IMR-90 (cell line): ENCODE results near the gene ZFP42. TPM values are rescaled to one million over a fixed set of nuclear protein-coding genes. Genes with fewer than 3 reads are reported as not detected.

ENCODE experiments used
- ATAC-seq: fragments of 200-7000 bp; cut with Tn5 transposase; 2 replicates; pipeline ENCODE4 v1.9.1; 2020; ENCODE audit warnings: low read depth, mild to moderate bottlenecking, moderate library complexity
- BruUV-seq: library from RNA; stranded (reverse); fragments of 400-500 nt; replicated peaks from 2 replicates; lab custom pipeline; 2021; lab: Mats Ljungman, UMichigan
- CTCF ChIA-PET: fragments of 300-600 bp; formaldehyde crosslinking; extraction: SDS; loops from one replicate; lab custom pipeline; 2021; ENCODE audit warnings: antibody characterized with exemption; lab: Yijun Ruan, JAX
- POLR2A ChIA-PET: fragments of 300-600 bp; sonication (Branson Sonifier 250); formaldehyde crosslinking; loops from one replicate; lab custom pipeline; 2022; ENCODE audit warnings: antibody characterized with exemption; ENCODE audit not compliant: unreplicated experiment; lab: Charles Lee
- DNase-seq: peaks from one replicate; pipeline ENCODE4 v3.0.0; 2013
- H2AFZ ChIP-seq: replicated peaks from 2 replicates; pipeline ENCODE3; 2013; ENCODE audit warnings: low read length, mild to moderate bottlenecking; ENCODE audit not compliant: poor library complexity
- H2AK5ac ChIP-seq: 2 replicates; pipeline ENCODE4 v1.6.1; 2013; ENCODE audit warnings: low read depth, low read length, inconsistent platforms
- H2AK9ac ChIP-seq: replicated peaks from 2 replicates; pipeline ENCODE3; 2013; ENCODE audit warnings: mild to moderate bottlenecking, low read depth, low read length, moderate library complexity; ENCODE audit not compliant: poor library complexity
- H2BK120ac ChIP-seq: 2 replicates; pipeline ENCODE4 v1.6.1; 2013; ENCODE audit warnings: low read depth, low read length, inconsistent platforms
- H2BK15ac ChIP-seq: 3 replicates; pipeline ENCODE4 v1.6.1; 2013; ENCODE audit warnings: low read depth, low read length, inconsistent platforms
- H2BK20ac ChIP-seq: 2 replicates; pipeline ENCODE4 v1.6.1; 2013; ENCODE audit warnings: low read depth, mild to moderate bottlenecking, inconsistent platforms, low read length, moderate library complexity
- H2BK5ac ChIP-seq: 2 replicates; pipeline ENCODE4 v1.6.1; 2013; ENCODE audit warnings: mild to moderate bottlenecking, low read depth, low read length, inconsistent platforms; ENCODE audit not compliant: poor library complexity, severe bottlenecking
- H3K14ac ChIP-seq: replicated peaks from 2 replicates; pipeline ENCODE4 v1.6.1; 2013; ENCODE audit warnings: low read depth, low read length, inconsistent platforms
- H3K18ac ChIP-seq: 2 replicates; pipeline ENCODE4 v1.6.1; 2013; ENCODE audit warnings: low read depth, low read length, control low read depth
- H3K23ac ChIP-seq: 2 replicates; pipeline ENCODE4 v1.6.1; 2013; ENCODE audit warnings: low read depth, low read length, inconsistent platforms
- H3K27ac ChIP-seq: 2 replicates; pipeline ENCODE4 v1.5.1; 2013; ENCODE audit warnings: mild to moderate bottlenecking, control low read depth, low read length; ENCODE audit not compliant: insufficient read depth
- H3K27me3 ChIP-seq: 2 replicates; pipeline ENCODE4 v1.6.1; 2013; ENCODE audit warnings: low read length; ENCODE audit not compliant: control insufficient read depth, insufficient read depth
- H3K36me3 ChIP-seq: 2 replicates; pipeline ENCODE4 v1.6.1; 2013; ENCODE audit warnings: low read length, mixed read lengths; ENCODE audit not compliant: control insufficient read depth, insufficient read depth
- H3K4ac ChIP-seq: 2 replicates; pipeline ENCODE4 v1.6.1; 2013; ENCODE audit warnings: low read depth, low read length, inconsistent platforms
- H3K4me1 ChIP-seq: 2 replicates; pipeline ENCODE4 v1.6.1; 2013; ENCODE audit warnings: low read length, mixed read lengths; ENCODE audit not compliant: control insufficient read depth, insufficient read depth
- H3K4me2 ChIP-seq: 2 replicates; pipeline ENCODE4 v1.6.1; 2013; ENCODE audit warnings: low read depth, mild to moderate bottlenecking, control low read depth, low read length, moderate library complexity
- H3K4me3 ChIP-seq: 2 replicates; pipeline ENCODE4 v1.5.1; 2013; ENCODE audit warnings: low read depth, mild to moderate bottlenecking, control low read depth, low read length, moderate library complexity; ENCODE audit not compliant: insufficient read depth
- H3K56ac ChIP-seq: 2 replicates; pipeline ENCODE4 v1.6.1; 2013; ENCODE audit warnings: low read length, inconsistent platforms; ENCODE audit not compliant: insufficient read depth; ENCODE audit errors: extremely low read depth
- H3K79me1 ChIP-seq, 2 experiments: 2 replicates each; pipeline ENCODE4 v1.6.1; 2013; ENCODE audit warnings: low read length in 2 of 2, inconsistent platforms in 1 of 2, low read depth in 1 of 2
- H3K9ac ChIP-seq: 2 replicates; pipeline ENCODE4 v1.6.1; 2013; ENCODE audit warnings: low read depth, low read length, control low read depth
- H3K9me1 ChIP-seq: 2 replicates; pipeline ENCODE4 v1.6.1; 2013; ENCODE audit warnings: low read length, inconsistent platforms; ENCODE audit not compliant: insufficient read depth
- H3K9me3 ChIP-seq: 2 replicates; pipeline ENCODE4 v1.6.1; 2013; ENCODE audit warnings: low read length; ENCODE audit not compliant: control insufficient read depth, insufficient read depth
- H4K20me1 ChIP-seq: 2 replicates; pipeline ENCODE4 v1.6.1; 2013; ENCODE audit warnings: low read length, inconsistent platforms; ENCODE audit not compliant: insufficient read depth
- H4K5ac ChIP-seq: 2 replicates; pipeline ENCODE4 v1.6.1; 2013; ENCODE audit warnings: mild to moderate bottlenecking, low read depth, low read length, control low read depth
- H4K8ac ChIP-seq, 2 experiments: 2 replicates each; pipeline ENCODE4 v1.6.1; 2013; ENCODE audit warnings: low read depth in 2 of 2, low read length in 2 of 2, control low read depth in 1 of 2, inconsistent platforms in 1 of 2
- H4K91ac ChIP-seq: 2 replicates; pipeline ENCODE4 v1.6.1; 2013; ENCODE audit warnings: low read depth, low read length, inconsistent platforms; ENCODE audit not compliant: insufficient read depth
- CEBPB ChIP-seq: IDR thresholded peaks from 2 replicates; pipeline ENCODE4 v1.6.1; 2012; ENCODE audit warnings: low read depth, low read length, improper control_type of control experiment
- MXI1 ChIP-seq: IDR thresholded peaks from 2 replicates; pipeline ENCODE4 v1.6.1; 2012; ENCODE audit warnings: low read depth, mild to moderate bottlenecking, low read length, moderate library complexity, borderline replicate concordance
- RCOR1 ChIP-seq: IDR thresholded peaks from 2 replicates; pipeline ENCODE4 v1.6.1; 2012; ENCODE audit warnings: mild to moderate bottlenecking, low read length, improper control_type of control experiment; ENCODE audit not compliant: insufficient replicate concordance
- WGBS, 2 experiments: methylation state at CpG; one replicate each; pipeline versions ENCODE4 v1.1.5 to v1.1.7; 2013; ENCODE audit warnings: missing lambda C conversion rate in 2 of 2; ENCODE audit not compliant: insufficient read length in 1 of 2; ENCODE audit errors: extremely low coverage in 2 of 2; 5-methylcytosine and 5-hydroxymethylcytosine counted together
- dilution Hi-C: fragments of 300-500 bp; cut with HindIII; formaldehyde crosslinking; loops from one replicate; pipeline ENCODE4 v1.14.3; 2018; ENCODE audit warnings: low sequenced_read_pairs; ENCODE audit not compliant: unreplicated experiment
- in situ Hi-C: fragments of 300-500 bp; cut with MboI; formaldehyde crosslinking; loops from 3 replicates; pipeline ENCODE4 v1.14.3; 2019; ENCODE audit warnings: low sequenced_read_pairs, inconsistent platforms, mixed read lengths
- intact Hi-C: fragments of 100-400 bp; cut with micrococcal nuclease; formaldehyde crosslinking; loops from 2 replicates; pipeline ENCODE4 v1.10.0; 2022
- polyA plus RNA-seq, 3 experiments: library from polyadenylated mRNA; depleted of rRNA; stranded (reverse); fragments of >200 nt; gene quantifications; 2 replicates each; pipeline ENCODE4 v1.2.3, GENCODE V29; 2012; ENCODE audit warnings: low replicate concordance in 1 of 3
- total RNA-seq: library from RNA; depleted of rRNA; stranded (reverse); fragments of >200 nt; gene quantifications from 2 replicates; pipeline ENCODE4 v1.2.3, GENCODE V29; 2012

The ZFP42 gene
- total and polyA plus RNA-seq, 2 of the 4 experiments (the other 2 are of a cell fraction), result not detected

- H2AK9ac ChIP-seq, result no peak overlapping the region
- H3K79me1 ChIP-seq, result no peaks in the 10 kb centered on the region
- H3K4me1 ChIP-seq, result no peaks in the 10 kb centered on the region; the same call in 1 of the 2 replicates
- ATAC-seq, result peak; percentile 40; the same call in 1 of the 2 replicates
- H4K20me1 ChIP-seq, result no peaks in the 10 kb centered on the region
- no peak overlapping the region for H3K56ac ChIP-seq
- dilution Hi-C loops, result no loop called here
- H3K9me1 ChIP-seq, result no peaks in the 10 kb centered on the region
- no peak overlapping the region for H2AK5ac ChIP-seq
- no peak overlapping the region for H2BK120ac ChIP-seq
- H3K9ac ChIP-seq, result no peak overlapping the region
- no peak overlapping the region for H4K91ac ChIP-seq
- no peak overlapping the region for H4K5ac ChIP-seq
- in situ Hi-C loops, result no loop called here
- intact Hi-C loops, result no loop called here
- no peak overlapping the region for H3K14ac ChIP-seq
- H4K8ac ChIP-seq, result no peak overlapping the region
- no peak overlapping the region for H2BK15ac ChIP-seq
- H3K36me3 ChIP-seq, result no peaks in the 10 kb centered on the region
- peak; percentile 95 for DNase-seq
- H3K27ac ChIP-seq, result no peak overlapping the region
- no peak overlapping the region for H3K4me3 ChIP-seq
- no peak overlapping the region for H2AFZ ChIP-seq
- peak overlapping the region; percentile 40; the same call in 1 of the 2 replicates for H3K4ac ChIP-seq
- BruUV-seq, result no TSS peak
- CTCF ChIA-PET, result no interaction called here
- POLR2A ChIA-PET, result no interaction called here
- TF ChIP-seq CEBPB (peak; percentile 81; the same call in 1 of the 2 replicates), RCOR1 (no peak), MXI1 (no peak)
- H2BK5ac ChIP-seq, result no peak overlapping the region
- WGBS, 2 experiments, result no CpG with 5 or more reads among the region's 8 CpGs
- H3K23ac ChIP-seq, result no peak overlapping the region
- H2BK20ac ChIP-seq, result no peak overlapping the region
- H3K27me3 ChIP-seq, result no peaks in the 10 kb centered on the region
- H3K4me2 ChIP-seq, result no peak overlapping the region
- no peak overlapping the region for H3K18ac ChIP-seq
- H3K9me3 ChIP-seq, result no peaks in the 10 kb centered on the region
Measured at GRCh38 chr4:188008377-188008776, 12.8 kb downstream of the ZFP42 start.
